Kidney capillary endothelial cell (primary cell): ENCODE data around the gene RPL11.
"Not testable (repeated sequence)": the region's sequence is repeated elsewhere in the genome, so short reads cannot be mapped to it uniquely, and the experiment has no call there.

Experiments used
- DNase-seq: peaks from one replicate; pipeline ENCODE4 v3.0.0-alpha.2; 2018; ENCODE audit warnings: low spot score

RPL11 gene

DNA sequence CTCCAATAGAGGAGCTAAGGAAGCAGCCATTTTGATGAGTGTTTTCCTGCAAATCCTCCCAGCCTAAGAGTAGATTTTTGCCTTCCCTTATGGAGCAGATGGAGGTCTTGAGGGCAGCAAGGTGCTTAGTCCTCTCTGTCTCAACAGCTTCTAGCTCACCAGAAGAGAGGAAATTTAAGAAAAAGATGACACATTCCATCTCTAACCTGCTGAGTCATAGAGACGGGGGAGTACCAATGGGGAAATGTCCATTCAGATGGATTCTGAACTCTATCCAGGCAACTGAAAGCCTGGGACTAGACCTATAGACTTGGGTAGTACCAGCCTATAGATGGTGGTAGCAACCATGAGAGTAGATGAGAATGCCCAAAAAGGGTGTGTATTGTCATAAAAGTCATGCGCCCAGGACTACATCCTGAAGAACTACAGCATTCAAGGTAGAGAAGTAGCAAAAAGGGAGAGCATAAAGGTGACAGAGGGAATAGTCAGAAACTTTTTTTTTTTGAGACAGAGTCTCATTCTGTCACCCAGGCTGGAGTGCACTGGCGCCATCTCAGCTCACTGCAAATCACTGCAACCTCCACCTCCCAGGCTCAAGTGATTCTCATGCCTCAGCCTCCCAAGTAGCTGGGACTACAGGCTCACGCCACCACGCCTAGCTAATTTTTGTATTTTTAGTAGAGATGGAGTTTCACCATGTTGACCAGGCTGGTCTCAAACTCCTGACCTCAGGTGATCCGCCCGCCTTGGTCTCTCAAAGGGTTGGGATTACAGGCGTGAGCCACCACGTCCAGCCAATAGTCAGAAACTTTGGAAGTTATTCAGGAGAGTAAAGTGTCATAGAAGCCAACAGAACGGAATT, 41.0 kb downstream of the RPL11 start:
- DNase-seq, result no peak

DNA sequence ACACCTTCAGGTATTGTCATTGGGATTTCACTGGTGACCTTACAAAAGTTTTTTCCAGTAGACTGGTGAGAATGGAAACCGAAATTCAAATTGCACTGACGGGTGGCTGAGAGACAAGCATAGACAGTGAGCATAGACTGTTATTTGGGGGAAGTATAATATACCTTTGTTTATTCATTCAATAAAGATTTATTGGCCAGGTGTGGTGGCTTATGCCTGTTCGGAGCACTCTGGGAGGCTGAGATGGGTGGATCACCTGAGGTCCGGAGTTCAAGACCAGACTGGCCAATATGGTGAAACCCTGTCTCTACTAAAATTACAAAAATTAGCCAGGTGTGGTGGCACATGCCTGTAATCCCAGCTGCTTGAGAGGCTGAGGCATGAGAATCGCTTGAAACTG, 41.7 kb downstream of the RPL11 start:
- not testable (repeated sequence) for DNase-seq

DNA sequence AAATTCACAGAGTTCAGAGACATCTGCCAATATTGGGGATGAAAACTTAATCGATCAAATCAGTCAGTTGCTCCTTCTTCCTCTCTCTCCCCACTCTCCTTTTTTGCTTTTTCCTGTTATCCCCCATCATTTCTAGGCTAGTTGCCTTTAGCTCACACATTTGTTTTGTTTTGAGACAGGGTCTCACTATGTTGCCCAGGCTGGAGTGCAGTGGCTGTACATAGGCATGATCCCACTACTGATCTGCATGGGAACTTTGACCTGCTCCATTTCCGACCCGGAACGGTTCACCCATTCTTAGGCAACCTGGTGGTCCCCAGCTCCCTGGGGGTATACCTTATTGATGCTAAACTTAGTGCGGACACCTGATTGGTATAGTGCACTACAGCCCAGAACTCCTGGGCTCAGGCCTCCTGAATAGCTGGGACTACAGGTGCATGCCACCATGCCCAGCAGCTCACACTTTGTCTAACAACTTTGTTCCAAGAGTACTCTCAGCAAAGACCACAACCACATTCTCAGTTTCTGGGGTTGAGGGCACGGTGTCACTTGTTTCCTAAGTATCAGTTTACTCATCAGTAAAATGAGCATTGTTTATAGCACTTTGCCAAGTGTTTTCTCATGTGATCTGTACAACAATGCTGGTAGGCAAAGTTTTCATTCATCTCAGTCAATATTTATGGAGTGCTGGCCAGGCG, 45.0 kb downstream of the RPL11 start:
- DNase-seq, result no peak

DNA sequence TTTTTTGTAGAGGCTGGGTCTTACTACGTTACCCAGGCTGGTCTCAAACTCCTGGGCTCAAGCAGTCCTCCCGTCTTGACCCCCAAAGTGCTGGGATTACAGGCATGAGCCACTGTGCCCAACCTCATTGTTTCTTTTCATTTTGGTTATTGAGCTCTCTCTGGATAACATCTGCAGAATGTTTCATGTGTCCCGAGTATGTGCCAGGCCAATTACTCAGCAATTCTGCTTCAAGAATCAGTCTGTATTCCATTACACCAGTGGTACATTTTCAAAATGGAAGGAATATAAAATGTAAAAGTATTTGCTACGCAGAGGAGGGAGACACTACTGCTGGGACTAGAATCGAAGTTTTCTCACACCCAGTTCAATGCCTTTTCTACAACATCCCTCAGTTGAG, 50.0 kb downstream of the RPL11 start:
- DNase-seq, result no peak

DNA sequence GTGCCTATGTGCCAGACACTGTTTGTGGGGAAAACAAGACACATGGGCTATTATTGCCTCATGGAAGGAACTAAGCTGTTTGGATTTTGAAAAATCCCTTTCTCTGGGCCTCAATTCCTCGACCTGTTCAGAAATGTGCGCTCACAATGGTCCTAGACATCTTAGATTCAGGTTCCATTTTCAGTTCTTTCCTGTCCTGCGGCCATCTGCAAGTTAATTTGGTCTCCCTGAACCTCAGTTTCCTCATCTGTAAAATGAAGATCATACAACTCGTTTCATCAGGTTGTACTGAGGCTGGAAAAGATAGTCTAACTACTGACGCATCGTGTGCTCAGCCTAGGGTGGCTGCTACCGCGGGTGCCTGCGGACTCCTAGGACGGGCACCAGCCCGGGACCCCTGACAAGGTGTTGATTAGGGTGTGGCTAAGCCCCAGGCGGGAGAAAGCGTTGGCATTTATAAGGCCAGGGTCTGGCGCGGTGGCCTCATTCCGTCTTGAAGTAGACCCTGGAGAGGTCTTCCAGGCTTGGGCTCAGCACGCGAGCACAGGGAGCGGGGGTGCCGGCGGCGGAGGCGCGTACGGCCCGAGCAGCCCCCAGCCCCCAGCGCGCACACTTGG, 51.2 kb downstream of the RPL11 start:
- DNase-seq, result no peak

DNA sequence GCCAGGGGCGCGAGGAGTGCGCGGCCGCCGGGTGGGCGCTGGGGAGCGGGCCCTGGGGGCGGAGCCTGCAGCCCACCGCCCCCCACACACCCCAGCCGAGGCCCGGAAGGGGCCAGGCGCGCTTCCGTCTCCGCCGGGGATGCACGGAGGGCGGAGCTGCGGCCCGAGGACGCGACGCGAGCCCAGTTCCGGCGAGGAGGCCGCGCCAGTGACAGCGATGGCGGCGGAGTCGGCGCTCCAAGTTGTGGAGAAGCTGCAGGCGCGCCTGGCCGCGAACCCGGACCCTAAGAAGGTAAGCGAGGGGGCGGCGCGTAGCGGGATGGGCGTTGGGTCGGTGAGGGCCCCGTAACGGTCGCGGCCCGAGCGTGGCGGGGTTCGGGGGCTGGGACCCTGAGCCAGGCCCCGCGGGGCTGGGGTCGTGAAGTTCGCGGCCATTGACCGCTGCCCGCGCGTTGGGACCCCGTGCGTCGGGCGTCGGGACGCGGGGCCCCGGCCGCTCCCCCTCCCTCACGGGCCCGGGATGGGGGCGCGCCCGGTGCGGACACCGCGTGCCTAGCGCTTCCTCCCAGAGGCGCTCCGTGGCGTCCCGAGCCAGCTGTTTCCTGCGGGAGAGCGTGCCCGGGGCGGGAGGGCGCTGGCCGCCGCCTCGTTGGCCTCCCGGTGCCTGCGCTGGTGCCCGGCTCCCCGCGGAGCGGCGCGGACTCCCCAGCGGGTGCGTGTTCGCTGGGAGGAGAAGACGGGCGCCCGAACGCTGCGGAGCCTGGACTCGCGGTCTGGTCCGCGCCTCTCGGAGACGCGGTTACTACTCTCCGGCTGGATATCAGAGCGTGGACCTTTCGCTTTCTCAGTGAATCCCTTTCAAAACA, 51.9 kb downstream of the RPL11 start, which contains the start of gene ELOA:
Gene ELOA, plus strand, starts transcription at position 185 of the 866 bp plus-strand sequence. Its CDS starts 33 bp downstream, at position 218.
- DNase-seq, result no peak

DNA sequence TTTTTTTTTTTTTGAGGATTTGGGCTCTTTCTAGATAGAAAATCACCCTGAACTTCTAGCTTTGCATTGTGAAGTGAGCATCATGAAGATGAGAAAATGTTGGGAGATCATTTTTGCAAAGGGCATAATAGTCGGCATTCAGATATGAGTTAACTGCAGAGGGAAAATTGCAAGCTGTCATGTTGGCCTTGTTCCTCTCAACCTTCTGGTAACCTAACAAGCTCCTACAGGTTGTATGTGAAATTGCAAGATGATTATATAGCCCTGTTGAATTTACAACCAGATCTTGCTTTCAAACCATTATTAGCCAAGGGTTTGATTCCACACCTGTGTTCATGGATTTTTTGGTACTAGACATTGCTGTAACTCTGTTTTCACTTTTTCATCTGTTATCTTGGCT, 53.9 kb downstream of the RPL11 start:
- no peak for DNase-seq
